ENCODE data around the gene MAGI2. TPM values are rescaled to one million over a fixed set of nuclear protein-coding genes. Genes with fewer than 3 reads are reported as not detected.

Gene MAGI2
- total and polyA plus RNA-seq, 2 donors (not counting 3 experiments of a cell fraction or from before 2014, with no cell fraction given), result 0.28 to 6.0 TPM

GRCh38 chr7:78212476-78213060 is 1240.9 kb downstream of the MAGI2 start:
- DNase-seq (ENCODE audit: low read depth, low spot score) (no peak), FAIRE-seq (no peak)
- no peak overlapping the region for H3K27ac ChIP-seq (ENCODE audit: insufficient read depth, low read depth, low read length)
- intact Hi-C loops (cut with micrococcal nuclease), result no loop called here
- H3K36me3 ChIP-seq (ENCODE audit: control insufficient read depth in 2 of 2, extremely low read depth in 1 of 2, insufficient read depth in 2 of 2, low read length in 2 of 2), result no peaks in the 10 kb centered on the region
- no peaks in the 10 kb centered on the region for H3K9me3 ChIP-seq (replicated peaks; ENCODE audit: control insufficient read depth, insufficient read depth, low read length)
- no peaks in the 10 kb centered on the region for H4K20me1 ChIP-seq (replicated peaks; ENCODE audit: control insufficient read depth, extremely low read depth, insufficient read depth, low read length)
- no peak overlapping the region for H2AFZ ChIP-seq (ENCODE audit: low read depth, low read length)
- no peak overlapping the region for H3K4me2 ChIP-seq (ENCODE audit: insufficient read depth, low read length)
- no peaks in the 10 kb centered on the region for H3K9me1 ChIP-seq (replicated peaks; ENCODE audit: control insufficient read depth, extremely low read depth, insufficient read depth, low read length)
- no TSS peak for BruUV-seq (replicated peaks)
- dilution Hi-C loops (cut with MboI; ENCODE audit: extremely low pct_ligation_motif_present, low sequenced_read_pairs), result no loop called here
- ChIA-PET POLR2A (no interaction called here), CTCF (no interaction called here)
- no peak for TF ChIP-seq POLR2AphosphoS5 (IDR thresholded peaks at IDR 0.05; ENCODE audit: insufficient read depth, low read depth, low read length)
- no peak for TF ChIP-seq JUN (IDR thresholded peaks at IDR 0.05; ENCODE audit: borderline replicate concordance, insufficient read depth, insufficient read length, low read depth)
- H3K79me2 ChIP-seq (ENCODE audit: control insufficient read depth, insufficient read depth, low read length), result no peaks in the 10 kb centered on the region
- no peaks in the 10 kb centered on the region for H3K4me1 ChIP-seq (ENCODE audit: control insufficient read depth, extremely low read depth, insufficient read depth, low read length)
- no peak overlapping the region for H3K9ac ChIP-seq (replicated peaks; ENCODE audit: extremely low read depth, insufficient read depth, low read length)
- H3K4me3 ChIP-seq (replicated peaks in 1 of 3; ENCODE audit: insufficient read depth in 1 of 3, low read depth in 1 of 3, low read length in 3 of 3), result no peak overlapping the region
- H3K27me3 ChIP-seq (ENCODE audit: control insufficient read depth in 2 of 2, insufficient read depth in 2 of 2, low read length in 2 of 2), result peaks cover 0 to 3% of the 10 kb centered on the region in 2 experiments

- H3K27ac ChIP-seq (ENCODE audit: insufficient read depth, low read depth, low read length), result no peak overlapping the region
- no peaks in the 10 kb centered on the region for H3K9me3 ChIP-seq (replicated peaks; ENCODE audit: control insufficient read depth, insufficient read depth, low read length)
- no peaks in the 10 kb centered on the region for H4K20me1 ChIP-seq (replicated peaks; ENCODE audit: control insufficient read depth, extremely low read depth, insufficient read depth, low read length)
- H3K36me3 ChIP-seq (ENCODE audit: control insufficient read depth in 2 of 2, extremely low read depth in 1 of 2, insufficient read depth in 2 of 2, low read length in 2 of 2), result no peaks in the 10 kb centered on the region
- DNase-seq (ENCODE audit: low read depth, low spot score), result no peak
- no peak overlapping the region for H2AFZ ChIP-seq (ENCODE audit: low read depth, low read length)
- BruUV-seq (replicated peaks), result no TSS peak
- ChIA-PET POLR2A (no interaction called here), CTCF (no interaction called here)
- intact Hi-C loops (cut with micrococcal nuclease) (no loop called here), dilution Hi-C loops (cut with MboI; ENCODE audit: extremely low pct_ligation_motif_present, low sequenced_read_pairs) (no loop called here)
- TF ChIP-seq CTCF (IDR thresholded peaks at IDR 0.05; ENCODE audit: extremely low read depth in 1 of 2, insufficient read depth in 1 of 2, low read depth in 1 of 2, low read length in 2 of 2) (no peak), JUN (IDR thresholded peaks at IDR 0.05; ENCODE audit: borderline replicate concordance, insufficient read depth, insufficient read length, low read depth) (no peak), FOS (IDR thresholded peaks at IDR 0.05; ENCODE audit: borderline replicate concordance, insufficient read depth, low read length) (no peak), GATA2 (IDR thresholded peaks at IDR 0.05; ENCODE audit: insufficient read depth, insufficient read length, low read depth, low read length) (no peak), MYC (IDR thresholded peaks at IDR 0.05; ENCODE audit: low read depth, low read length) (no peak), POLR2AphosphoS5 (IDR thresholded peaks at IDR 0.05; ENCODE audit: insufficient read depth, low read depth, low read length) (no peak), MAX (IDR thresholded peaks at IDR 0.05; ENCODE audit: insufficient read depth, insufficient read length) (no peak)
- H3K4me3 ChIP-seq (replicated peaks in 1 of 3; ENCODE audit: insufficient read depth in 1 of 3, low read depth in 1 of 3, low read length in 3 of 3), result no peak overlapping the region
- FAIRE-seq, result no peak
- no peaks in the 10 kb centered on the region for H3K9me1 ChIP-seq (replicated peaks; ENCODE audit: control insufficient read depth, extremely low read depth, insufficient read depth, low read length)
- no peak overlapping the region for H3K4me2 ChIP-seq (ENCODE audit: insufficient read depth, low read length)
- no peaks in the 10 kb centered on the region for H3K79me2 ChIP-seq (ENCODE audit: control insufficient read depth, insufficient read depth, low read length)
- H3K9ac ChIP-seq (replicated peaks; ENCODE audit: extremely low read depth, insufficient read depth, low read length), result no peak overlapping the region
- no peaks in the 10 kb centered on the region for H3K27me3 ChIP-seq (ENCODE audit: control insufficient read depth in 2 of 2, insufficient read depth in 2 of 2, low read length in 2 of 2)
- H3K4me1 ChIP-seq (ENCODE audit: control insufficient read depth, extremely low read depth, insufficient read depth, low read length), result no peaks in the 10 kb centered on the region
Observed at GRCh38 chr7:78207269-78207668, 1246.2 kb downstream of the MAGI2 start.
